ENCODE results near the gene HNF4A. TPM values are rescaled to one million over a fixed set of nuclear protein-coding genes. Genes with fewer than 3 reads are reported as not detected.

HNF4A gene
- total RNA-seq, 2 donors from 2014 or later = 56.3 to 58.0 TPM

DNA sequence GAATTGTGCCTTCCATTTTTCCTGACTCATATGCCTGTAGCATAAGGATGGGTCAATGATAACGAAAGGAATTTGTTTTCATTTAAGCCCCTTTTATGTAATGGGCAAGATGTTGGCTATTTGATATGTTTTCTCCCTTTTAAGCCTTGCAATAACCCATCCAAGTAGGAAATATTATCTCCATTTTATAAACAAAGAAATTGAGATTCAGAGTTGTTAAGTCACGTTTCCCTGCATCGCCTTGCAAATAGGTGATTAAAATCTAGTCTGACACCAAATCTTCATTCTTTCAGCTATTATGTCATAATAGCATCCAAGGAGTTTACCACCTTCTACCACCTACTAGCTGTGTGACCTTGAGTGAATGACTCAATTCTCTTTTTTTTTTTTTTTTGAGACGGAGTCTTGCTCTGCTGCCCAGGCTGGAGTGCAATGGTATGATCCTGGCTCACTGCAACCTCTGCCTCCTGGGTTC is 7.0 kb downstream of the HNF4A start:
- Mint-ChIP-seq H3K36me3 (ENCODE audit: low read depth) (peaks cover 5% of the 10 kb centered on the region), H3K27me3 (ENCODE audit: insufficient read depth) (no peaks in the 10 kb centered on the region), H3K4me3 (no peak overlapping the region), H3K4me1 (peaks cover 24% of the 10 kb centered on the region), H3K27ac (no peak overlapping the region), H3K9me3 (no peaks in the 10 kb centered on the region)
- TF ChIP-seq, protein P1, sequence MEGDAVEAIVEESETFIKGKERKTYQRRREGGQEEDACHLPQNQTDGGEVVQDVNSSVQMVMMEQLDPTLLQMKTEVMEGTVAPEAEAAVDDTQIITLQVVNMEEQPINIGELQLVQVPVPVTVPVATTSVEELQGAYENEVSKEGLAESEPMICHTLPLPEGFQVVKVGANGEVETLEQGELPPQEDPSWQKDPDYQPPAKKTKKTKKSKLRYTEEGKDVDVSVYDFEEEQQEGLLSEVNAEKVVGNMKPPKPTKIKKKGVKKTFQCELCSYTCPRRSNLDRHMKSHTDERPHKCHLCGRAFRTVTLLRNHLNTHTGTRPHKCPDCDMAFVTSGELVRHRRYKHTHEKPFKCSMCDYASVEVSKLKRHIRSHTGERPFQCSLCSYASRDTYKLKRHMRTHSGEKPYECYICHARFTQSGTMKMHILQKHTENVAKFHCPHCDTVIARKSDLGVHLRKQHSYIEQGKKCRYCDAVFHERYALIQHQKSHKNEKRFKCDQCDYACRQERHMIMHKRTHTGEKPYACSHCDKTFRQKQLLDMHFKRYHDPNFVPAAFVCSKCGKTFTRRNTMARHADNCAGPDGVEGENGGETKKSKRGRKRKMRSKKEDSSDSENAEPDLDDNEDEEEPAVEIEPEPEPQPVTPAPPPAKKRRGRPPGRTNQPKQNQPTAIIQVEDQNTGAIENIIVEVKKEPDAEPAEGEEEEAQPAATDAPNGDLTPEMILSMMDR (conservative IDR thresholded peaks at IDR 0.05) = no peak
- WGBS, 2 experiments (ENCODE audit: insufficient coverage in 1 of 2, insufficient read length in 1 of 2) = 78 to 100% methylated on average over 3 to 4 of the region's 4 CpGs
- no peak overlapping the region for H3K9ac ChIP-seq (ENCODE audit: extremely low read depth, low read length, poor library complexity, severe bottlenecking)
- peaks cover 7% of the 10 kb centered on the region for H3K4me1 ChIP-seq (ENCODE audit: control insufficient read depth, insufficient read depth, low read length)
- no peak overlapping the region for H3K27ac ChIP-seq (ENCODE audit: low read depth, low read length)
- H3K9me3 ChIP-seq (ENCODE audit: control insufficient read depth, low read length) = no peaks in the 10 kb centered on the region
- no peak for DNase-seq
- H3K27me3 ChIP-seq (ENCODE audit: control insufficient read depth, insufficient read depth, low read length, poor library complexity, severe bottlenecking) = no peaks in the 10 kb centered on the region
- no peaks in the 10 kb centered on the region for H3K36me3 ChIP-seq (ENCODE audit: control insufficient read depth, insufficient read depth, low read length)
- no peak overlapping the region for H3K4me3 ChIP-seq (ENCODE audit: low read length)

DNA sequence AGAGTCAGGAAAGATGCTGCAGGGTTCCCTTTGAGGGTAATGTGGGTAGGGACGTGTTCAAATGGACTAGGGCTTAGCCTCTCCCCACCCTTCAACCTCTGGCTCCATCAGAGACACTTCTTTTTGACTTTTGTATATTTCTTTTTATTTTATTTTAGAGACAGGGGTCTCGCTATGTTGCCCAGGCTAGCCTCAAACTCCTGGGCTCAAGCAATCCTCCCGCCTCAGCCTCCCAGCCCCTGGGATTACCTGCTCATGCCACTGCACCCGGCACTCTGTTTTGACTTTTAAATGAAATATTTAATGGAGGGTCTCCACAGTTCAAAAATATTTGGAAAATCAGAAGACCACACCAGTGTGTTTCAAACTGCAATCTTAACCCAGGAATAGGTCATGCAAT is 8.6 kb downstream of the HNF4A start:
- Mint-ChIP-seq H3K36me3 (ENCODE audit: low read depth) (peaks cover 5% of the 10 kb centered on the region), H3K4me1 (peaks cover 8% of the 10 kb centered on the region), H3K9me3 (no peaks in the 10 kb centered on the region), H3K4me3 (no peak overlapping the region), H3K27ac (no peak overlapping the region), H3K27me3 (ENCODE audit: insufficient read depth) (no peaks in the 10 kb centered on the region)
- H3K27ac ChIP-seq (ENCODE audit: low read depth, low read length) = no peak overlapping the region
- no peaks in the 10 kb centered on the region for H3K36me3 ChIP-seq (ENCODE audit: control insufficient read depth, insufficient read depth, low read length)
- H3K27me3 ChIP-seq (ENCODE audit: control insufficient read depth, insufficient read depth, low read length, poor library complexity, severe bottlenecking) = no peaks in the 10 kb centered on the region
- 98 to 100% methylated on average over 1 to 4 of the region's 4 CpGs for WGBS, 2 experiments (ENCODE audit: insufficient coverage in 1 of 2, insufficient read length in 1 of 2)
- H3K9ac ChIP-seq (ENCODE audit: extremely low read depth, low read length, poor library complexity, severe bottlenecking) = no peak overlapping the region
- TF ChIP-seq, protein P1 (conservative IDR thresholded peaks at IDR 0.05) = no peak
- H3K4me1 ChIP-seq (ENCODE audit: control insufficient read depth, insufficient read depth, low read length) = no peaks in the 10 kb centered on the region
- DNase-seq = no peak
- H3K9me3 ChIP-seq (ENCODE audit: control insufficient read depth, low read length) = no peaks in the 10 kb centered on the region
- no peak overlapping the region for H3K4me3 ChIP-seq (ENCODE audit: low read length)

DNA sequence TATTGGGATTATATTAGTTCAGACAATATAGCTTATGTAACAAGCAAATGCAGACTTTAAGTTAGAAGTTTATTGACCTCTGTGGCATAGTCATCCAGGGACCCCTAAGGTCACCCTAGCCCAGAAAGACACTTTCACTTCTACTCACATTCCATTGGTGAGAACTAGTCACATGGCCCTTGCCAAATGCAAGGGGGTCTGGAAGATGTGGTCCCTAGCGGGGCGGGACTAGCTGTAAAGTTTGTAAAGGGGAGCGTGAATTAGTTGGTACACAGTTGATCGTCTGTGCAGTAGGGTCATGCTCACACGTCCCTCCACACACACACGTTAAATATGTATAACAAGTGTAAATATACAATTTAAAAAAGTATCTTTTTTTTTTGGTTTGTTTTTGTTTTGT is 9.3 kb downstream of the HNF4A start:
- WGBS, 2 experiments (ENCODE audit: insufficient coverage in 1 of 2, insufficient read length in 1 of 2) = 88 to 100% methylated on average over 4 of the region's 6 CpGs
- H3K4me1 Mint-ChIP-seq = peaks cover 6% of the 10 kb centered on the region
- TF ChIP-seq, protein P1 (conservative IDR thresholded peaks at IDR 0.05) = no peak
- H3K4me3 Mint-ChIP-seq = no peak overlapping the region
- Histone ChIP-seq H3K4me3 (ENCODE audit: low read length) (no peak overlapping the region), H3K9me3 (ENCODE audit: control insufficient read depth, low read length) (no peaks in the 10 kb centered on the region), H3K9ac (ENCODE audit: extremely low read depth, low read length, poor library complexity, severe bottlenecking) (no peak overlapping the region), H3K27ac (ENCODE audit: low read depth, low read length) (no peak overlapping the region), H3K36me3 (ENCODE audit: control insufficient read depth, insufficient read depth, low read length) (no peaks in the 10 kb centered on the region), H3K4me1 (ENCODE audit: control insufficient read depth, insufficient read depth, low read length) (no peaks in the 10 kb centered on the region), H3K27me3 (ENCODE audit: control insufficient read depth, insufficient read depth, low read length, poor library complexity, severe bottlenecking) (no peaks in the 10 kb centered on the region)
- H3K36me3 Mint-ChIP-seq (ENCODE audit: low read depth) = peaks cover 5% of the 10 kb centered on the region
- no peaks in the 10 kb centered on the region for H3K27me3 Mint-ChIP-seq (ENCODE audit: insufficient read depth)
- H3K9me3 Mint-ChIP-seq = no peaks in the 10 kb centered on the region
- H3K27ac Mint-ChIP-seq = no peak overlapping the region
- DNase-seq = no peak
